Retinal pigment epithelial cell (primary cell): ENCODE results near the gene AGAP1.

Experiments used
- DNase-seq: peaks from one replicate; pipeline ENCODE4 v3.0.0-alpha.2; 2010; ENCODE audit warnings: low read depth
- H3K4me3 ChIP-seq: 2 replicates; pipeline ENCODE4 v1.5.1; 2011; ENCODE audit warnings: mild to moderate bottlenecking, low read length, control low read depth, moderate library complexity
- CTCF ChIP-seq: conservative IDR thresholded peaks from 2 replicates; pipeline ENCODE4 v1.5.1; 2011; ENCODE audit warnings: low read depth, low read length, control low read depth, inconsistent platforms

Gene AGAP1

DNA sequence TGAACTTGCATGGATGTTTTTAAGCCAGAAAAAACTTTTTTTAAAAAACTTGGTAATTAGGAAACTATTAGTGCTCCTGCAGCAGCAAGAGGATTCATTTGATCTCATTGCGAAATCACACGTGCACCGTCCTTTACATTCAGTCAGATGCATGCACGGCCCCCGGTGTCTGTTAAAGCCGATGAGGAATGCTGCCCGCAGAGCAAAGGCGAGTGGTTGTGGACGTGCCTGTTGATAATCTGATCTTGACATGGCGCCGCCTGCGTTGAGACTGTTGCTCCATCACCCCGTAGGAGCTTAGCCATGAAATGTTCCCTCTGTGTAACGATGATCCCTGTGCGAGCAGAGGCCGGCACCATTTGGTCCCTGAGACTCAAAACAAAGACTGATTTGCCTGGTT lies 374.4 kb downstream of the AGAP1 start:
- no peak overlapping the region for H3K4me3 ChIP-seq
- no peak for TF ChIP-seq CTCF
- peak; percentile 61 for DNase-seq

GRCh38 chr2:235868645-235869044 lies 374.8 kb downstream of the AGAP1 start:
- H3K4me3 ChIP-seq: no peak overlapping the region
- no peak for TF ChIP-seq CTCF
- DNase-seq: no peak

DNA sequence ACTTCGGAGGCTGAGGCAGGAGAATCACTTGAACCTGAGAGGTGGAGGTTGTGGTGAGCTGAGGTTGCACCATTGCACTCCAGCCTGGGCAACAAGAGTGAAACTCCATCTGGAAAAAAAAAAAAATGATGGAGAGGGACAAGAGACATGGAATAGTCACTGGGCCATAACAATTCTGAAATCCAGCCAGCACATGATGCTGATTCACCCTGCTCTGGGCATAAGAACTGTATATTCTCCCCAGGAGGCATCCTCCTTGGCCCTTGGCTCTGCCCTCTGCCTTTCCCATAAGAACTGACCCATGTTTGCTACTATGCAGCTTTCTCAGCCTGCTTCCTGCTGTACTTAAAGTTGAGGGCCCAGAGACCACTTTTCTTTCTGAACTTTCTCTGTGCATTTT lies 376.7 kb downstream of the AGAP1 start:
- DNase-seq: no peak
- TF ChIP-seq CTCF: no peak
- H3K4me3 ChIP-seq: no peak overlapping the region

- TF ChIP-seq CTCF: no peak
- DNase-seq: no peak
- H3K4me3 ChIP-seq: no peak overlapping the region
Observed at GRCh38 chr2:235876099-235876679, 382.3 kb downstream of the AGAP1 start.

DNA sequence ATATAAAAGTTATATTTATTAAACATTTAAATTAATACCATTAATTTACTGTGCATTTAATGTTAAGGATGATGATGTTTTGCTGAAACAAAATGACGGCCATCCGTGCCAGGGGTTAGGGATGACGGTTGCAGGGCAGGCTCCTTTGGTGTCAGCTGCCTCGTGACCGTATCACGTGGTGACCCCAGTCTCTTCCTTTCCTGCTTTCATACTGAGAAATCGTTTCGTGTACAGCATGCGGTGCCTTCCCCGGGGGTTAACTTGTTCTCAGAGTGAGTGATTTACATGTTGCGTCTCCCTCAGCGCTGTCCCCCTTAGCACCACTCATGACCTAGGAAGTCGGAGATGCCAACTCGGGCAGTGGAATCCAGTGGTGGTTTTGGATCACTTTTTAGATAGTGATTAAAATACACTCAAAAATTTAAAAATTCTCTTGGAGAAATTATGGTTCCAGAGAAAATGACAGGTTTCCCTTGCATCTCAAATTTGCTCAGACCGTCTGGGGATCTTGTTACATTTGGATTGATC lies 383.5 kb downstream of the AGAP1 start:
- DNase-seq: no peak
- H3K4me3 ChIP-seq: no peak overlapping the region
- no peak for TF ChIP-seq CTCF

DNA sequence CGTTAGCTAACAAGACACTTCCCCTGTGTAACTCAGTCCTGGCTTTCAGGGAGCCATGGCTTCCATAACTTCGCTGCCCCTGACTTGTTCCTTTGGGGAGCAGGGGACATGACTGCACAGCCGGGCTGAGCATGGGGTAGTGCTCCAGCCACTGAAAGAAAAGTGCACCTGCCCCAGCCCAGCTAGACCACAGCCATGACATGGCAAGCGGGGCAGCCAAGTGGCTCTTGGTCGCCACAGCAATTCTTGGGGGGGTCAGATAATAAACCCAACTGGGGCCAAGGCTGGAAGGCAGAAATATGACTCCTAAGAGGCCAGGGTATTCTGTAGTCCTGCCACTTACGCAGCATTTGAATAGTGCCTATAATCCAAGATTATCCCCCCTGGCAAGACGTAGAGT lies 385.3 kb downstream of the AGAP1 start:
- H3K4me3 ChIP-seq: no peak overlapping the region
- no peak for DNase-seq
- TF ChIP-seq CTCF: no peak

- no peak for DNase-seq
- TF ChIP-seq CTCF: no peak
- H3K4me3 ChIP-seq: no peak overlapping the region
Observed at GRCh38 chr2:235883675-235884074, 389.8 kb downstream of the AGAP1 start.
